Measurements from ENCODE around the gene LRRC32. TPM values are rescaled to one million over a fixed set of nuclear protein-coding genes. Genes with fewer than 3 reads are reported as not detected.

The LRRC32 gene
- polyA plus RNA-seq, 3 donors: 1.5 TPM; not detected in 2

DNA sequence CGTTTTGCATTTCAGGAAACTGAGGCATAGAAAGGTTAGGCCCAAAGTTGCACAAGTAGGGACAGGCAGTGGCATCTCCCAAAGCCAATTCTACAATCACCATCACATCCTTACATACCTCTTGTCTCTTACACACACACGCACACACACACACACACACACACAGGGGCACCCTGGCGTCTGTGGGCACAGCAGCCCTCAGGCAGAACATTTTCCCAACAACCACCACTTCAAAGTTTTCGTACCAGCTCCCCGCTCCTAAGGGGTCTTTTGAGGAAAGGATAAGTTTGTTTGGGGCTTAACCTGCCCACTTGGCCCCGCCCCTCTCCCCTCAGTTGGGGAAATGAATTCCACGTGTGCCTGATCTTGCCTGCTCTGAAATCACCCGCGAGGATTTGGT is 14.7 kb upstream of the LRRC32 start:
- H3K9me3 ChIP-seq (replicated peaks in 1 of 2; ENCODE audit: control insufficient read depth in 1 of 2, insufficient read depth in 1 of 2, low read length in 2 of 2): no peaks in the 10 kb centered on the region
- no peak overlapping the region for H3K4me3 ChIP-seq (replicated peaks in 1 of 3; ENCODE audit: low read depth in 2 of 3, low read length in 3 of 3)
- no peaks in the 10 kb centered on the region for H3K79me2 ChIP-seq (ENCODE audit: insufficient read depth, low read length)
- no CpG with 5 or more reads among the region's 9 CpGs for WGBS (ENCODE audit: insufficient coverage)
- H3K9me3 Mint-ChIP-seq: peaks cover 0 to 6% (median 2%) of the 10 kb centered on the region in 7 donors
- no peak overlapping the region for H2AFZ ChIP-seq (ENCODE audit: insufficient read depth, low read depth, low read length, poor library complexity, severe bottlenecking)
- H3K36me3 ChIP-seq (replicated peaks in 1 of 2; ENCODE audit: control insufficient read depth in 1 of 2, insufficient read depth in 2 of 2, low read length in 2 of 2): no peaks in the 10 kb centered on the region
- H3K4me2 ChIP-seq (replicated peaks; ENCODE audit: extremely low read depth, low read length, poor library complexity, severe bottlenecking): no peak overlapping the region
- intact Hi-C loops (cut with micrococcal nuclease): loop anchor here in 1 of 2 donors (10.0 kb wide), 1 partner anchor 480 kb away; the partner anchor contains the start of gene WNT11
- no peak for DNase-seq
- TF ChIP-seq, protein P1, sequence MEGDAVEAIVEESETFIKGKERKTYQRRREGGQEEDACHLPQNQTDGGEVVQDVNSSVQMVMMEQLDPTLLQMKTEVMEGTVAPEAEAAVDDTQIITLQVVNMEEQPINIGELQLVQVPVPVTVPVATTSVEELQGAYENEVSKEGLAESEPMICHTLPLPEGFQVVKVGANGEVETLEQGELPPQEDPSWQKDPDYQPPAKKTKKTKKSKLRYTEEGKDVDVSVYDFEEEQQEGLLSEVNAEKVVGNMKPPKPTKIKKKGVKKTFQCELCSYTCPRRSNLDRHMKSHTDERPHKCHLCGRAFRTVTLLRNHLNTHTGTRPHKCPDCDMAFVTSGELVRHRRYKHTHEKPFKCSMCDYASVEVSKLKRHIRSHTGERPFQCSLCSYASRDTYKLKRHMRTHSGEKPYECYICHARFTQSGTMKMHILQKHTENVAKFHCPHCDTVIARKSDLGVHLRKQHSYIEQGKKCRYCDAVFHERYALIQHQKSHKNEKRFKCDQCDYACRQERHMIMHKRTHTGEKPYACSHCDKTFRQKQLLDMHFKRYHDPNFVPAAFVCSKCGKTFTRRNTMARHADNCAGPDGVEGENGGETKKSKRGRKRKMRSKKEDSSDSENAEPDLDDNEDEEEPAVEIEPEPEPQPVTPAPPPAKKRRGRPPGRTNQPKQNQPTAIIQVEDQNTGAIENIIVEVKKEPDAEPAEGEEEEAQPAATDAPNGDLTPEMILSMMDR (IDR thresholded peaks at IDR 0.05): no peak
- peaks cover 0 to 8% of the 10 kb centered on the region in 2 donors for H3K27me3 ChIP-seq (ENCODE audit: control insufficient read depth in 2 of 2, insufficient read depth in 2 of 2, low read length in 2 of 2)
- peaks cover 16 to 22% (median 22%) of the 10 kb centered on the region in 3 donors for H3K27me3 Mint-ChIP-seq (ENCODE audit: low read depth in 3 of 3)
- H4K20me1 ChIP-seq (ENCODE audit: insufficient read depth, low read length): no peaks in the 10 kb centered on the region
- peak overlapping the region in 1 of 2 donors; percentile 39 for H3K27ac ChIP-seq (ENCODE audit: low read depth in 1 of 2, low read length in 2 of 2)
- peaks cover 34% of the 10 kb centered on the region for H3K4me1 Mint-ChIP-seq
- H3K9ac ChIP-seq (ENCODE audit: insufficient read depth, low read length, poor library complexity, severe bottlenecking): no peak overlapping the region
- no peaks in the 10 kb centered on the region for H3K36me3 Mint-ChIP-seq
- H3K4me3 Mint-ChIP-seq: no peak overlapping the region
- peaks cover 20 to 21% of the 10 kb centered on the region in 2 donors for H3K4me1 ChIP-seq (ENCODE audit: control insufficient read depth in 1 of 2, insufficient read depth in 2 of 2, low read length in 2 of 2)
- H3K27ac Mint-ChIP-seq: peak overlapping the region in 4 of 7 donors; percentile 54 to 89 (median 66)

DNA sequence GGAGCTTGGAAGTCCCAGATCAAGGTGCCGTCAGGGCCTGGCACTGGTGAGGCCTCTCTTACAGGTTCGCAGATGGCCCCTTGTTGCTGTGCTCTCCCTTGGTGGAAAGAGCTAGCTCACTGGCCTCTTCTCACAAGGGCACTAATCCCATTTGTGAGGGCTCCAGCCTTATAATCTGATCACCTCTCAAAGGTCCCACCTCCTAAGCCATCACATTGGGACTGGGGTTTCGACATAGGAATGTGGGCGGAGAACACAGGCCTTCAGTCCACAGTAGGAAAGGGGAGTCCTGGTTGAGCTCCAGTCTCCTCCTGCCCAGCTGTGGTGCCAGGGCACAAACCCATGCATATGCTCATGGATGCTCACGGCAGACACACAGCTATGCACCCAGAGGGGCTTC is 14.0 kb upstream of the LRRC32 start:
- peaks cover 0 to 6% (median 2%) of the 10 kb centered on the region in 7 donors for H3K9me3 Mint-ChIP-seq
- Histone ChIP-seq H3K4me2 (replicated peaks; ENCODE audit: extremely low read depth, low read length, poor library complexity, severe bottlenecking) (no peak overlapping the region), H3K4me1 (ENCODE audit: control insufficient read depth in 1 of 2, insufficient read depth in 2 of 2, low read length in 2 of 2) (peaks cover 20 to 21% of the 10 kb centered on the region in 2 donors), H3K36me3 (replicated peaks in 1 of 2; ENCODE audit: control insufficient read depth in 1 of 2, insufficient read depth in 2 of 2, low read length in 2 of 2) (no peaks in the 10 kb centered on the region), H3K27ac (ENCODE audit: low read depth in 1 of 2, low read length in 2 of 2) (no peak overlapping the region), H3K79me2 (ENCODE audit: insufficient read depth, low read length) (no peaks in the 10 kb centered on the region), H4K20me1 (ENCODE audit: insufficient read depth, low read length) (no peaks in the 10 kb centered on the region), H3K9me3 (replicated peaks in 1 of 2; ENCODE audit: control insufficient read depth in 1 of 2, insufficient read depth in 1 of 2, low read length in 2 of 2) (no peaks in the 10 kb centered on the region), H3K9ac (ENCODE audit: insufficient read depth, low read length, poor library complexity, severe bottlenecking) (no peak overlapping the region), H3K27me3 (ENCODE audit: control insufficient read depth in 2 of 2, insufficient read depth in 2 of 2, low read length in 2 of 2) (peaks cover 0 to 12% of the 10 kb centered on the region in 2 donors), H2AFZ (ENCODE audit: insufficient read depth, low read depth, low read length, poor library complexity, severe bottlenecking) (no peak overlapping the region), H3K4me3 (replicated peaks in 1 of 3; ENCODE audit: low read depth in 2 of 3, low read length in 3 of 3) (no peak overlapping the region)
- TF ChIP-seq, protein P1 (IDR thresholded peaks at IDR 0.05): no peak
- no peak for DNase-seq
- intact Hi-C loops (cut with micrococcal nuclease): loop anchor here in 1 of 2 donors (10.0 kb wide), 1 partner anchor 480 kb away; the partner anchor contains the start of gene WNT11
- peak overlapping the region in 1 of 7 donors; percentile 37 for H3K27ac Mint-ChIP-seq
- H3K36me3 Mint-ChIP-seq: no peaks in the 10 kb centered on the region
- H3K4me3 Mint-ChIP-seq: no peak overlapping the region
- 93% methylated on average over 5 of the region's 5 CpGs for WGBS (ENCODE audit: insufficient coverage)
- peaks cover 33% of the 10 kb centered on the region for H3K4me1 Mint-ChIP-seq
- H3K27me3 Mint-ChIP-seq (ENCODE audit: low read depth in 3 of 3): peaks cover 22 to 28% (median 27%) of the 10 kb centered on the region in 3 donors

All from CD14-positive monocyte (primary cell).